Measurements from ENCODE around the gene TMEM174. TPM values are rescaled to one million over a fixed set of nuclear protein-coding genes. Genes with fewer than 3 reads are reported as not detected.

The TMEM174 gene
- total and polyA plus RNA-seq, 2 donors (not counting 1 experiment from before 2014, with no cell fraction given), result not detected

DNA sequence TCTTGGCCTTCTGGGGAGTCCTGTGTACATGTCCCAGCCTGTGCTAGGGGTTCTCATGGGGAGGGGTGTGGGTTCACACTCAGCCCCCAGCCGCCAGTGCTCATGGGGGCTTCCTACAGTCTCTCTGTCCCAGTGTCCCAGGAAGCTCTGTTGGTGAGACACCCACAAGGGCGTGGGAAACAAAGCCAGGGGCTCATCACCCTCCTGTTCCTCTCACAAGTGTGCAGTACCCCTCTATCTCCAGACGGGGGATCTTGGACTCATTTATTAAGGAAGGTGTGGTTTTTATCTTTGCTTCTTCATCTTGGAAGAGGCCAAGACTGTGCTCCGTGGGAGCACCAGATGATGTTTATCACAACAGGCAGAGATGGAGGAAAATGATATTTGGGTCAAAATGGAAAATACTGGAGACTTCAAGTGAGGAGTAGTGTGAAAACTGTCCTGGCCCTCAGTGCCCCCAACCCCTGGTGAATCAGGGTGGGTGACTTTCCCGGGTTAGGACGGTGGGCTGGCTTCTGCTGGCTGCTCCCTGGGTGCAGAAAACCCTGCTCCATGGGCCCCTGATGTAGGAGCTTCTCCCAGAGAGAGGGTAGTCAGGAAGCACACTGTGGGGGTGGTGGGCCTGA, 37.5 kb upstream of the TMEM174 start:
- no peak overlapping the region for H2AFZ ChIP-seq (ENCODE audit: low read length)
- no peaks in the 10 kb centered on the region for H3K27me3 ChIP-seq (ENCODE audit: control insufficient read depth, insufficient read depth, low read length)

DNA sequence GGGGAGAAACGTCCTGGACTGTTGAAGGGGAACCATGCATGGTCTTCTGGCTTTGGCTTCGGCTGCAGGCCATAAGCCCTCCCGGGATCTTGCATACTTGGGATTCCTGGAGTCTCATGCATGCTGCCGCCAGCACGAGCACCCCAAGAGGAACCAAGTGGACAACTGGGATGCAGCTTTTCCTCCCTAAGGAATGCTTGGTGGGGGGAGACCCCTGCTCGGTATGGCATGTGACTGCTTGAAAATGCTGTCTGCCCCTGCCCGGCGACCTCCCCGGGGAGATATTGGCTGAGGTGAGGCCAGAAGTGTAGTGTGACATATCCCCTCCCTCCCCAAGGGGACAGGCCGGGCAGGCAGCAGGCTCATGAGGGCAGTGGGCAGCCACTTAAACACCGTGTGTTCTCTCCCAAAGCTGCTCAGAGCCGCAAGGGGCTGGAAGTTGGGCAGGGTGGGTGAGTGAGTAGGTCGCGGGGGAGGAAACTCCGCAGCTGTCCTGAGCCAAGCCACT, 36.9 kb upstream of the TMEM174 start:
- Histone ChIP-seq H3K4me2 (ENCODE audit: extremely low read depth, insufficient read depth, low read length) (no peak overlapping the region), H3K27me3 (ENCODE audit: control insufficient read depth, insufficient read depth, low read length) (no peaks in the 10 kb centered on the region), H3K4me3 (replicated peaks in 1 of 4; ENCODE audit: control extremely low read depth in 1 of 4, insufficient read depth in 1 of 4, low read depth in 3 of 4, low read length in 4 of 4) (no peak overlapping the region), H3K79me2 (ENCODE audit: control insufficient read depth, insufficient read depth, low read length) (no peaks in the 10 kb centered on the region), H3K9ac (ENCODE audit: insufficient read depth, low read length) (no peak overlapping the region), H3K36me3 (ENCODE audit: control insufficient read depth, insufficient read depth, low read length) (no peaks in the 10 kb centered on the region), H2AFZ (ENCODE audit: low read length) (peak overlapping the region; percentile 17), H3K9me3 (ENCODE audit: control insufficient read depth, insufficient read depth, low read depth, low read length) (no peaks in the 10 kb centered on the region), H3K27ac (ENCODE audit: insufficient read depth, low read length) (no peak overlapping the region), H3K4me1 (ENCODE audit: control insufficient read depth, extremely low read depth, insufficient read depth, low read length) (peaks cover 4% of the 10 kb centered on the region), H4K20me1 (ENCODE audit: control insufficient read depth, extremely low read depth, insufficient read depth, low read length) (no peaks in the 10 kb centered on the region)
- DNase-seq (ENCODE audit: low read depth in 2 of 2), result peak in 1 of 2 donors; percentile 38
- TF ChIP-seq, protein P1, sequence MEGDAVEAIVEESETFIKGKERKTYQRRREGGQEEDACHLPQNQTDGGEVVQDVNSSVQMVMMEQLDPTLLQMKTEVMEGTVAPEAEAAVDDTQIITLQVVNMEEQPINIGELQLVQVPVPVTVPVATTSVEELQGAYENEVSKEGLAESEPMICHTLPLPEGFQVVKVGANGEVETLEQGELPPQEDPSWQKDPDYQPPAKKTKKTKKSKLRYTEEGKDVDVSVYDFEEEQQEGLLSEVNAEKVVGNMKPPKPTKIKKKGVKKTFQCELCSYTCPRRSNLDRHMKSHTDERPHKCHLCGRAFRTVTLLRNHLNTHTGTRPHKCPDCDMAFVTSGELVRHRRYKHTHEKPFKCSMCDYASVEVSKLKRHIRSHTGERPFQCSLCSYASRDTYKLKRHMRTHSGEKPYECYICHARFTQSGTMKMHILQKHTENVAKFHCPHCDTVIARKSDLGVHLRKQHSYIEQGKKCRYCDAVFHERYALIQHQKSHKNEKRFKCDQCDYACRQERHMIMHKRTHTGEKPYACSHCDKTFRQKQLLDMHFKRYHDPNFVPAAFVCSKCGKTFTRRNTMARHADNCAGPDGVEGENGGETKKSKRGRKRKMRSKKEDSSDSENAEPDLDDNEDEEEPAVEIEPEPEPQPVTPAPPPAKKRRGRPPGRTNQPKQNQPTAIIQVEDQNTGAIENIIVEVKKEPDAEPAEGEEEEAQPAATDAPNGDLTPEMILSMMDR (conservative IDR thresholded peaks at IDR 0.05 in 1 of 2, IDR thresholded peaks at IDR 0.05 in 1 of 2; ENCODE audit: low read depth in 1 of 2, low read length in 2 of 2), result no peak
- TF ChIP-seq EZH2 (IDR thresholded peaks at IDR 0.05; ENCODE audit: low read length, missing control alignments), result no peak

More for the DNA sequence above, 37.5 kb upstream of the TMEM174 start:
- no peak overlapping the region for H3K27ac ChIP-seq (ENCODE audit: insufficient read depth, low read length)
- H3K4me2 ChIP-seq (ENCODE audit: extremely low read depth, insufficient read depth, low read length), result no peak overlapping the region
- no peak overlapping the region for H3K4me3 ChIP-seq (replicated peaks in 1 of 4; ENCODE audit: control extremely low read depth in 1 of 4, insufficient read depth in 1 of 4, low read depth in 3 of 4, low read length in 4 of 4)
- no peaks in the 10 kb centered on the region for H3K9me3 ChIP-seq (ENCODE audit: control insufficient read depth, insufficient read depth, low read depth, low read length)
- H3K36me3 ChIP-seq (ENCODE audit: control insufficient read depth, insufficient read depth, low read length), result no peaks in the 10 kb centered on the region
- H3K9ac ChIP-seq (ENCODE audit: insufficient read depth, low read length), result no peak overlapping the region
- no peaks in the 10 kb centered on the region for H4K20me1 ChIP-seq (ENCODE audit: control insufficient read depth, extremely low read depth, insufficient read depth, low read length)
- H3K79me2 ChIP-seq (ENCODE audit: control insufficient read depth, insufficient read depth, low read length), result no peaks in the 10 kb centered on the region
- DNase-seq (ENCODE audit: low read depth in 2 of 2), result peak in 1 of 2 donors; percentile 30
- peaks cover 4% of the 10 kb centered on the region for H3K4me1 ChIP-seq (ENCODE audit: control insufficient read depth, extremely low read depth, insufficient read depth, low read length)
- TF ChIP-seq, protein P1 (conservative IDR thresholded peaks at IDR 0.05 in 1 of 2, IDR thresholded peaks at IDR 0.05 in 1 of 2; ENCODE audit: low read depth in 1 of 2, low read length in 2 of 2), result peak in 1 of 2 donors; percentile 56
- no peak for TF ChIP-seq EZH2 (IDR thresholded peaks at IDR 0.05; ENCODE audit: low read length, missing control alignments)

DNA sequence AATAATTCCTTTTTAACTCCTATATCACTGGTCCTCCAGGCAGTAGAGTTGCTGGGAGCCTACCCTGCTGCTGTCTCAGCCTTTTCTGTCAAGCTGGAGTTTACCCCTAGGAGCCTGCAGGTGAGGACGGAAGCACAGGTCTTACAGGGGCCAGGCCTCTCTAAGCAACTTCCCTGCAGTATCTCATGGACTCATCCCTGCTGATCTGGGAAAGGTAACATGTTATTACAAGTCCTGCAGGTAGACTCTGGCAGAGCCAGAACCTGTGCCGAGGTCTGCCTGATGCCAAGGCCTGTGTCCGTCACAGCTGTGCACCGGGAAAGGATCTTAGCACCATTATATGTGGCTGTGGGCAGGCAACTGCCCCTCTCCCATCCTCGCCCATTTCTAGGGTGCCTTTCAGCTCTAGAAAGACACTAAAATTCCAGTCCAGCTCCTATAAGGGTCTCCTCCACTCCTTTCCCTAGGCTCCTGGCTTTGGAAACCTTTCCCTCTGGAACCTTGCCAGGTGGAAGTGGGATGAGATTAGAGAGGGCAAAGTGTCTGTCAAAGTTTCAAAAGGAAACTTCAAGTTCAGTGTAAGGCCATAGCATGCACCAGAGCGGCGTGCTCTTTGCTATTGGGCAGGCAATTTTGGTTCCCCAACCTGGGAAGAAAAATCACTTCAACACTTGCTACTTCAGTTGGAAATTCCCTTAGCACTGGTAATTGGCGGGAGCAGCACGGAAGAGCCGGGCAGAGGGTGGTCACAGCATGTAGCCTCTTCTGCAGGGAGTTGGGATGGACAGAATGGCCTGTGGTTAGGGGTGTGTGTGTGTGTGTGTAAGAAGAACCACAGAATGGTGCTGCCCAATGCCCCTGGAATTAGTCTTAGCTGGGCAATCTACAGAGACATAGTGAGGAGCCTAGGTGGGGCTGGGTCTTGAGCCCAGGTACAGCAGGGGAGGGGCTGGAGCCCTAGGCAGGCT, 35.1 kb upstream of the TMEM174 start:
- no peak for DNase-seq (ENCODE audit: low read depth in 2 of 2)
- Histone ChIP-seq H3K36me3 (ENCODE audit: control insufficient read depth, insufficient read depth, low read length) (no peaks in the 10 kb centered on the region), H3K4me1 (ENCODE audit: control insufficient read depth, extremely low read depth, insufficient read depth, low read length) (peaks cover 4% of the 10 kb centered on the region), H3K4me3 (replicated peaks in 1 of 4; ENCODE audit: control extremely low read depth in 1 of 4, insufficient read depth in 1 of 4, low read depth in 3 of 4, low read length in 4 of 4) (no peak overlapping the region), H3K9me3 (ENCODE audit: control insufficient read depth, insufficient read depth, low read depth, low read length) (no peaks in the 10 kb centered on the region), H3K27me3 (ENCODE audit: control insufficient read depth, insufficient read depth, low read length) (peaks cover 2% of the 10 kb centered on the region), H3K79me2 (ENCODE audit: control insufficient read depth, insufficient read depth, low read length) (no peaks in the 10 kb centered on the region), H3K27ac (ENCODE audit: insufficient read depth, low read length) (no peak overlapping the region), H3K4me2 (ENCODE audit: extremely low read depth, insufficient read depth, low read length) (no peak overlapping the region), H3K9ac (ENCODE audit: insufficient read depth, low read length) (no peak overlapping the region), H4K20me1 (ENCODE audit: control insufficient read depth, extremely low read depth, insufficient read depth, low read length) (no peaks in the 10 kb centered on the region), H2AFZ (ENCODE audit: low read length) (no peak overlapping the region)
- TF ChIP-seq EZH2 (IDR thresholded peaks at IDR 0.05; ENCODE audit: low read length, missing control alignments), result no peak
- TF ChIP-seq, protein P1 (conservative IDR thresholded peaks at IDR 0.05 in 1 of 2, IDR thresholded peaks at IDR 0.05 in 1 of 2; ENCODE audit: low read depth in 1 of 2, low read length in 2 of 2), result no peak
